Esophagus squamous epithelium (tissue), 5 donors: Measurements from ENCODE around the gene CASS4. TPM values are rescaled to one million over a fixed set of nuclear protein-coding genes. Genes with fewer than 3 reads are reported as not detected.

Source experiments
- DNase-seq: peaks from one replicate; lab custom pipeline; 2025; lab: John Stamatoyannopoulos, UW
- H3K27ac ChIP-seq, 4 donors: fragments of 200-600 bp; sonication (generic); one replicate each; pipeline ENCODE4 v1.5.1; 2016 to 2019; ENCODE audit warnings: mild to moderate bottlenecking in 1 of 4
- H3K27me3 ChIP-seq, 4 donors: fragments of 200-600 bp; sonication (generic); 1 replicate in 3 of 4; 2 replicates in 1 of 4; pipeline versions ENCODE4 v1.5.1 to v1.6.0; 2017 to 2021; ENCODE audit warnings: antibody characterized with exemption in 1 of 4
- H3K36me3 ChIP-seq, 3 donors: fragments of 200-600 bp; sonication (generic); one replicate each; pipeline ENCODE4 v1.5.1; 2016 to 2019
- H3K4me1 ChIP-seq, 3 donors: fragments of 200-600 bp; sonication (generic); one replicate each; pipeline ENCODE4 v1.5.1; 2017 to 2019
- H3K4me3 ChIP-seq, 4 donors: fragments of 200-600 bp; sonication (generic); 1 replicate in 3 of 4; 2 replicates in 1 of 4; pipeline ENCODE4 v1.5.1; 2016 to 2019; ENCODE audit warnings: mild to moderate bottlenecking in 2 of 4, moderate library complexity in 1 of 4
- H3K9me3 ChIP-seq, 3 donors: fragments of 200-600 bp; sonication (generic); one replicate each; pipeline ENCODE4 v1.5.1; 2016 to 2019
- POLR2A ChIP-seq, 4 donors: fragments of 450-650 bp; IDR thresholded peaks; one replicate each; pipeline ENCODE4 v1.6.1; 2017; ENCODE audit warnings: antibody characterized with exemption in 4 of 4, mild to moderate bottlenecking in 4 of 4, moderate library complexity in 3 of 4
- WGBS, 2 donors: methylation state at CpG; one replicate each; pipeline ENCODE4 v1.1.5; 2018; 5-methylcytosine and 5-hydroxymethylcytosine counted together
- intact Hi-C: fragments of 100-400 bp; cut with DNase I; formaldehyde crosslinking; loops from one replicate; pipeline ENCODE4 v1.15.0; 2022
- total RNA-seq, 4 donors: library from RNA; depleted of rRNA; stranded (reverse); fragments of >200 nt; gene quantifications; one replicate each; pipeline ENCODE4 v1.1.0, GENCODE V29; 2016
- TF ChIP-seq, protein P1 (sequence below), 6 experiments: fragments of 450-650 bp in 4 of 6; fragments of 200-600 bp in 2 of 6; sonication (generic) in 2 of 6; IDR thresholded peaks; one replicate each; pipeline ENCODE4 v1.5.1; 2016 to 2019; ENCODE audit warnings: antibody characterized with exemption in 6 of 6, mild to moderate bottlenecking in 4 of 6, moderate library complexity in 4 of 6
- donor health status: DM: yes; HTN: yes; CAD: no.

The CASS4 gene, protein sequence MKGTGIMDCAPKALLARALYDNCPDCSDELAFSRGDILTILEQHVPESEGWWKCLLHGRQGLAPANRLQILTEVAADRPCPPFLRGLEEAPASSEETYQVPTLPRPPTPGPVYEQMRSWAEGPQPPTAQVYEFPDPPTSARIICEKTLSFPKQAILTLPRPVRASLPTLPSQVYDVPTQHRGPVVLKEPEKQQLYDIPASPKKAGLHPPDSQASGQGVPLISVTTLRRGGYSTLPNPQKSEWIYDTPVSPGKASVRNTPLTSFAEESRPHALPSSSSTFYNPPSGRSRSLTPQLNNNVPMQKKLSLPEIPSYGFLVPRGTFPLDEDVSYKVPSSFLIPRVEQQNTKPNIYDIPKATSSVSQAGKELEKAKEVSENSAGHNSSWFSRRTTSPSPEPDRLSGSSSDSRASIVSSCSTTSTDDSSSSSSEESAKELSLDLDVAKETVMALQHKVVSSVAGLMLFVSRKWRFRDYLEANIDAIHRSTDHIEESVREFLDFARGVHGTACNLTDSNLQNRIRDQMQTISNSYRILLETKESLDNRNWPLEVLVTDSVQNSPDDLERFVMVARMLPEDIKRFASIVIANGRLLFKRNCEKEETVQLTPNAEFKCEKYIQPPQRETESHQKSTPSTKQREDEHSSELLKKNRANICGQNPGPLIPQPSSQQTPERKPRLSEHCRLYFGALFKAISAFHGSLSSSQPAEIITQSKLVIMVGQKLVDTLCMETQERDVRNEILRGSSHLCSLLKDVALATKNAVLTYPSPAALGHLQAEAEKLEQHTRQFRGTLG
- total RNA-seq = 1 to 10 TPM in 1 of 4 donors, under 1 TPM in 3; 0.22 to 1.3 (median 0.63) TPM

DNA sequence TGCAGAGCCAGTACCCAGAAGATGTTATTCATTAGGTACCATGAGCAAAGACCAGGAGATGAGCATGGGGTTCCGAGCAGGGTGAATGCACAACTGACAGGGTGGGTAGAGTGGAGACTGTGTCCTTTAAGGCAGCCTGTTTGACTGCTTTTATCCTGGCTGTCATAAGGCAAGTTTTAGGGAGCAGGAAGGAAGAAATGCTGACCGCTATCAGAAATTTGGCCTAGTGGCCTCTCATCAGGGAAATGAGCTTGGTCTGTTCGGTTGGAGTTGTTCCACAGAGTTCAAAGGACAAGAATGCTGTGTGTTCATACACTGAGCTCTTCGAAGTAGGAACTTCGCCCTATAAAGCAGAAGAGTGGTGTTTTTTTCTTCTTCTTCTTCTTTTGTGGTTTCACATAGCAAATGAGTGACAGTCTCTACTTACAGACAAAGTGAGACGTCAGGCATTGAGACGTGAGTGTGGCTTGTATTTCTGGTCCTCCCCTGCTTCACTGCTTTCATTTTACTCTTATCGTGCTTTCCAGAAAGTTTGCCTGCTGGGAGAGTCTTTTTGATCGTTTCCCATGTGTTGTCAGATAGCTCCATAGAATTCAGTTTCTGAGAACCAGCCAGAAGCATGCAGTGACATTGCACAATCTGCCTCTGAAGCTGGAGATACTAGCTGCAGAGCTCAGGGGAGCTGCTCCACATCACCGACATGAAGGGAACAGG lies at the start of gene CASS4:
TSS of gene CASS4 (plus strand) at position 502 of the 714 bp plus-strand sequence. CDS start at position 701, 199 bp downstream.
- Histone ChIP-seq H3K27ac (peak within 1 kb of the TSS; percentile 36 to 80 (median 64)), H3K9me3 (no peaks in the 10 kb centered on the region), H3K27me3 (no peaks in the 10 kb centered on the region), H3K36me3 (peaks cover 0 to 25% (median 4%) of the 10 kb centered on the region in 3 donors), H3K4me1 (peaks cover 0 to 18% (median 7%) of the 10 kb centered on the region in 3 donors), H3K4me3 (peak within 1 kb of the TSS in 3 of 4 donors; percentile 17 to 47 (median 17))
- intact Hi-C loops = no loop called here
- 43 to 51% methylated on average over 10 of the region's 10 CpGs for WGBS, 2 donors
- no peak for DNase-seq
- TF ChIP-seq POLR2A (IDR thresholded peaks at IDR 0.05) = peak in 1 of 4 donors; percentile 46
- TF ChIP-seq, protein P1, sequence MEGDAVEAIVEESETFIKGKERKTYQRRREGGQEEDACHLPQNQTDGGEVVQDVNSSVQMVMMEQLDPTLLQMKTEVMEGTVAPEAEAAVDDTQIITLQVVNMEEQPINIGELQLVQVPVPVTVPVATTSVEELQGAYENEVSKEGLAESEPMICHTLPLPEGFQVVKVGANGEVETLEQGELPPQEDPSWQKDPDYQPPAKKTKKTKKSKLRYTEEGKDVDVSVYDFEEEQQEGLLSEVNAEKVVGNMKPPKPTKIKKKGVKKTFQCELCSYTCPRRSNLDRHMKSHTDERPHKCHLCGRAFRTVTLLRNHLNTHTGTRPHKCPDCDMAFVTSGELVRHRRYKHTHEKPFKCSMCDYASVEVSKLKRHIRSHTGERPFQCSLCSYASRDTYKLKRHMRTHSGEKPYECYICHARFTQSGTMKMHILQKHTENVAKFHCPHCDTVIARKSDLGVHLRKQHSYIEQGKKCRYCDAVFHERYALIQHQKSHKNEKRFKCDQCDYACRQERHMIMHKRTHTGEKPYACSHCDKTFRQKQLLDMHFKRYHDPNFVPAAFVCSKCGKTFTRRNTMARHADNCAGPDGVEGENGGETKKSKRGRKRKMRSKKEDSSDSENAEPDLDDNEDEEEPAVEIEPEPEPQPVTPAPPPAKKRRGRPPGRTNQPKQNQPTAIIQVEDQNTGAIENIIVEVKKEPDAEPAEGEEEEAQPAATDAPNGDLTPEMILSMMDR (IDR thresholded peaks at IDR 0.05) = no peak

DNA sequence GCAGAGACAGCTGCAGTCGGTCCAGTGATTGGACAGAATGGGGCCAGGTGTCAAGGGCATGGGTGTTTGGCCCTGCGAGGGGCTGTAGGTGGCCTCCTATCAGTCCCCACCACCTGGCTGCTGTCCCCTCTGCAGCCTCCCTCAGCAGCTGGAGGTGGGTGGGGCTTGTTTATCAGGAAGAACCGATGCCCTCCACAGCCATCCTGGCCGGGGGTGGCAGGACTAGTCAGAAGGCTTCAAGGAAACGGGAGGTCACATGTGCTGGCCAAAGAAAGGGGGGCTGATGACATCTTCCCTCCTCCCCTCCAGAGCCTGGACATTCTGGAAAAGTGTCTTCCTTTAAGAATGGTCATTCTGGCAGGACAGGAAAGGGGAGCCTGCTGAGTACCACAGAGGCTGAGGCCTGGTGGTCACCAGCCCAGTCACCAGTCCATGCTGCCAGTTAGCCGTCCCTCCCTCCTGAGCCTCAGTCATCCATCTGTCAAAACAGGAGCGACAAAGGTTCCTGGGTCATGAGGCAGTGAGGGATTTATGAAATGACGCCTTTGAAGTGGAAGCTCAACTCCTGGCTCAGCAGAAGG lies 49.1 kb upstream of the CASS4 start:
- WGBS, 2 donors = 73 to 80% methylated on average over 3 to 4 of the region's 8 CpGs
- Histone ChIP-seq H3K4me1 (peaks cover 12 to 46% (median 16%) of the 10 kb centered on the region in 3 donors), H3K27ac (no peak overlapping the region), H3K36me3 (peaks cover 0 to 50% (median 13%) of the 10 kb centered on the region in 3 donors), H3K27me3 (no peaks in the 10 kb centered on the region), H3K4me3 (no peak overlapping the region), H3K9me3 (no peaks in the 10 kb centered on the region)
- TF ChIP-seq POLR2A (IDR thresholded peaks at IDR 0.05) = no peak
- TF ChIP-seq, protein P1 (IDR thresholded peaks at IDR 0.05) = no peak
- intact Hi-C loops = no loop called here
- no peak for DNase-seq

DNA sequence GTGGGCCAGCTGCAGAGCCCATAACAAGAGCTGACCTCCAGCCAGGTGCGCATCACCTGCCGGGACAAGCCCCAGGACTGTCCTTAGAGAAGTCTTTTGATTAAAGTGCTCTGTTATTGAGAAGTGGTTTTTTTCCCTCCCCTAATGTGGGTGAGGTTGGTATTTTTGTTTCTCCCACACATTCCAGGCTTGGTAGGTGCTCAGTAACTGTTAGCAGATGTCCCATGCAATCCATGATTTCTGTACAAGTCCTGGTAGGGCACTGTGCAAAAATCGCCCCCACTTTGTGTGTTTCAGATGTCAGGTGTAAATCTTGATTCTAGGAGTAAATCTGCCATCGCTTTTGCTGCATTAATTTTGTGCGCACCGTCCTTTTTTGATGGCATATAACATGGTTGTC lies 48.6 kb upstream of the CASS4 start:
- H3K4me3 ChIP-seq = no peak overlapping the region
- no peak for DNase-seq
- intact Hi-C loops = no loop called here
- TF ChIP-seq, protein P1 (IDR thresholded peaks at IDR 0.05) = no peak
- no peak for TF ChIP-seq POLR2A (IDR thresholded peaks at IDR 0.05)
- H3K27me3 ChIP-seq = no peaks in the 10 kb centered on the region
- 78 to 88% methylated on average over 6 of the region's 6 CpGs for WGBS, 2 donors
- H3K27ac ChIP-seq = no peak overlapping the region
- no peaks in the 10 kb centered on the region for H3K9me3 ChIP-seq
- peaks cover 12 to 41% (median 16%) of the 10 kb centered on the region in 3 donors for H3K4me1 ChIP-seq
- peaks cover 0 to 56% (median 13%) of the 10 kb centered on the region in 3 donors for H3K36me3 ChIP-seq

DNA sequence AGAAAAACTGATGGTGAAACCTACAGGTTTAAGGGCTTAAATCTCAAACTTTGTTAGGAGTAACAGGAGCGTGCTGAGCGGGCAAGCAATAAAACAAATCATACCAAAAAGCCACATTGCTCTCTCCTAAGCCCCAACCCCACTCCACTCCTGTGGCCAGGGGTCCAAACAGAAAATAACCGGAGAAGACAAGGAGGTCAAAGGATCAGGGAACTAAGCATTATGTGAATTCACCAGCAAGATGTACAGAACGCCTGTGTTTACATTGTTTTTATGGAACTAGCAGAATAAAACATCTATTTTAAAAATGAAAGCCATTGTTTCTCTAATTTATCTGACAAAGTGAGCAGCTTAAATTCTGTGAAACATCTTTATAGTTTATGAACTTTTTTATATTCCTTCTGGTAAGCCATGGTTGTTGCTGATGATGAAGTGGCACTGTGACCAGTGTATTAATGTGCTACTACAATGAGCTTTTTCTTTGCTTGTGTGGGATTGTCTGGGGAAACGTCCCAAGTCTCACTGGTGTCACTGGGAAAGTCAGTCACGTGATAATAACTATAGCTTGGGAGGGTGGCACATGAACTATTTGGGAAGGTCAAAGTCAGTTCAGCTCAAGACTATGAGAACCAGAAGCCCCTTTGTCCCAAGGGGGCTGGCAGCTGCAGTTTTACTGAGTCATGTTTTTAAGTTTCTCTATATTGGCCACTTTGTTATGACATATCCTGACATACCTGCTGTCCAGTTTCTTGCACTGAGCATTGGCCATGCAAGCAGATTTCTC lies 43.5 kb upstream of the CASS4 start:
- 79 to 80% methylated on average over 6 of the region's 6 CpGs for WGBS, 2 donors

More for the DNA sequence above, 43.5 kb upstream of the CASS4 start:
- H3K27ac ChIP-seq = no peak overlapping the region
- peaks cover 0 to 84% (median 13%) of the 10 kb centered on the region in 3 donors for H3K36me3 ChIP-seq
- no peak for DNase-seq
- no peaks in the 10 kb centered on the region for H3K4me1 ChIP-seq
- no peaks in the 10 kb centered on the region for H3K9me3 ChIP-seq
- TF ChIP-seq POLR2A (IDR thresholded peaks at IDR 0.05) = no peak
- TF ChIP-seq, protein P1 (IDR thresholded peaks at IDR 0.05) = no peak
- intact Hi-C loops = no loop called here
- H3K27me3 ChIP-seq = no peaks in the 10 kb centered on the region
- no peak overlapping the region for H3K4me3 ChIP-seq
